ENCODE results near the gene TMEM119.

TMEM119 gene

DNA sequence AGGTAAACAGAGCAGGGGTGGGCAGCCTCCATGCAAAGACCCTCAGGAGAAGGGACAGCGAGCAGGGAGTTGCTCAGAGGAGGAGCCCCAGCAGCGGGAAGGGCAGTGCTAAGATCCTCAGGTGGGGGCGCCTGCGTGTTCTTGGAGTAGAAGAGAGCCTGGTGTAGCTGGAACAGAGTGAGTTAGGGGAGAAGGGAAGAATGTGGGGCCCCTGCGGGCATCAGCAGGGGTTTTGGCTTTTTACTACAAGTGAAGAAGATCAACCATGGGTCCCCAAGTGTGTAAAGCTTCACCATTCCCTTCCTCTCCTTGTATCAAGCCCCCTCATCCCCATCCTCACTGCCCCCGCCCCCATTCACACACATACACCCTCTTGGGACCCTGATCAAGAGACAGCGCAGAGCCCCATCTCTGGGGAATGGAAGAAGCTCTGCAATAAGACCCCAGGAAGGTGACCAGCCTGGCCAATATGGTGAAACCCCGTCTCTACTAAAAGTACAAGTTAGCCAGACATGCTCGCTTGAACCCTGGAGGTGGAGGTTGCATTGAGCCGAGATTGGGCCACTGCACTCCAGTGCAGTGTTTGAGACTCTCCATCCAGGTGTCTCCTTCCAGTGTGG lies 10.2 kb upstream of the TMEM119 start:
- Mint-ChIP-seq H3K4me1 (ENCODE audit: low read depth) (peaks cover 8% of the 10 kb centered on the region), H3K9me3 (no peaks in the 10 kb centered on the region), H3K36me3 (ENCODE audit: low read depth) (no peaks in the 10 kb centered on the region), H3K4me3 (no peak overlapping the region), H3K27me3 (peaks cover 25% of the 10 kb centered on the region), H3K27ac (no peak overlapping the region)
- intact Hi-C loops (cut with micrococcal nuclease), result no loop called here

DNA sequence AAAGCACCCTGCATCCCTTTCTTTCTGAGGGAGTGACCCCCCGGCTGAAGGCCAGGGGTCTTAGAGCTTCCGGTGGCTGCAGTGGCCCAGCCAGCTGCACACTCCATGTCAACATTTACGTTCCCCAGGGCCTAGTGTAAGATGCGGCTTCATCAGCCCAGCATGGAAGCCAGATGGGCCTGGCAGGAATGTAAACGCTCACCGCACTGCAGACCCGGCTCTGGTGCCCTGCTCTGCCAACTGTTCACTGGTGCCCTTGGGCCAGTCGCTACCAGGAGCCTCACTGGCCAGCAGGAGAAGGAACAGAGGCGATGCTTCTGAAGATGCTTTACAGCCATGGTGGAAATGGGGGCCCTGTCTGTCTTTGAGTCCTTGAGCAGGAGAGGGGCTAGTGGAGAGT lies 8.6 kb upstream of the TMEM119 start:
- peaks cover 25% of the 10 kb centered on the region for H3K27me3 Mint-ChIP-seq
- no peak overlapping the region for H3K27ac Mint-ChIP-seq
- no peaks in the 10 kb centered on the region for H3K36me3 Mint-ChIP-seq (ENCODE audit: low read depth)
- no peak overlapping the region for H3K4me3 Mint-ChIP-seq
- intact Hi-C loops (cut with micrococcal nuclease), result no loop called here
- no peaks in the 10 kb centered on the region for H3K9me3 Mint-ChIP-seq
- H3K4me1 Mint-ChIP-seq (ENCODE audit: low read depth), result peaks cover 4% of the 10 kb centered on the region

DNA sequence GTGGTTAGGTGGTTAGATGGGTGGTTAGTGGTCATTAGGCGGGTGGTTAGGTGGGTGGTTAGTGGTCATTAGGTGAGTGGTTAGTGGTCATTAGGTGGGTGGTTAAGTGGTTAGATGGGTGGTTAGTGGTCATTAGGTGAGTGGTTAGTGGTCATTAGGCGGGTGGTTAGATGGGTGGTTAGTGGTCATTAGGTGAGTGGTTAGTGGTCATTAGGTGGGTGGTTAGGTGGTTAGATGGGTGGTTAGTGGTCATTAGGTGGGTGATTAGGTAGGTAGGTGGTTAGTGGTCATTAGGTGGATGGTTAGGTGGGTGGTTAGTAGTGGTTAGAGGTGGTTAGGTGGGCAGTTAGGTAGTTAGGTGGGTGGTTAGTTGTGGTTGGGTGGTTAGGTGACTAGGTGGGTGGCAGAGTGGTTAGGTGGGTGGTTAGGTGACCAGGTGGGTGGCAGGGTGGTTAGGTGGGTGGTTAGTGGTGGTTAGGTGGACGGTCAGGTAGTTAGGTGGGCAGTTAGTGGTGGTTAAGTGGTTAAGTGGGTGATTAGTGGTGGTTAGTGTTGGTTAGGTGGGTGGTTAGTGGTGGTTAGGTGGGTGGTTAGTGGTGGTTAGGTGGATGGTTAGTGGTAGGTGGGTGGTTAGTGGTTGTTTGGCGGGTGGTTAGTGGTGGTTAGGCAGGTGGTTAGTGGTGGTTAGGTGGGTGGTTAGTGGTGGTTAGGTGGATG lies 8.0 kb upstream of the TMEM119 start:
- H3K9me3 Mint-ChIP-seq, result no peaks in the 10 kb centered on the region
- no peak overlapping the region for H3K27ac Mint-ChIP-seq
- H3K27me3 Mint-ChIP-seq, result peaks cover 25% of the 10 kb centered on the region
- H3K4me3 Mint-ChIP-seq, result no peak overlapping the region
- H3K36me3 Mint-ChIP-seq (ENCODE audit: low read depth), result no peaks in the 10 kb centered on the region
- intact Hi-C loops (cut with micrococcal nuclease), result no loop called here
- peaks cover 4% of the 10 kb centered on the region for H3K4me1 Mint-ChIP-seq (ENCODE audit: low read depth)

DNA sequence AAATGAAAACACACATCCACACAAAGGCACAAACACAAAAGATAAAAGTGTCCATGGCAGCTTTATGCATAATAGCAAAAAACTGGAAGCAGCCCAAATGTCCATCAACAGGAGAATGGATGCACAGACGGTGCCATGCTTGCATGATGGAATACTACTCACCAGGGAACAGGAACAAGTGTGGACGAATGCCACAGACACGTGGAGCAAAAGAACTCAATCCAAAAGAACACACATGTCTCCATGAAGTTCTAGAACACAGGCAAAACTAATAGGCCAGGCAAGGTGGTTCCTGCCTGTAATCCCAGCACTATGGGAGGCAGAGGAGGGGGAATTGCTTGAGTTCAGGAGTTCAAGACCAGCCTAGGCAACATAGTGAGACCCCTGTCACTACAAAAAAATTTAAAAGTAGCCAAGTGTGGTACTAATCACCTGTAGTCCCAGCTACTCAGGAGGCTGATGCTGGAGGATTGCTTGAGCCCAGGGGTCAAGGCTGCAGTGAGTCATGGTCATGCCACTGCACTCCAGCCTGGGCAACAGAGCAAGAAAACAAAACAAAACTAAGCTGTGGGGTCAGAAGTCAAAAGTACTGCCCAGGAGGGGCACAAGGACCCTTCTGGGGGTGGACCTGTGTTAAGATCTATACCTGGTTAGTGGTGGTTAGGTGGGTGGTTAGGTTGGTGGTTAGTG lies 7.3 kb upstream of the TMEM119 start:
- Mint-ChIP-seq H3K36me3 (ENCODE audit: low read depth) (no peaks in the 10 kb centered on the region), H3K4me3 (no peak overlapping the region), H3K9me3 (no peaks in the 10 kb centered on the region), H3K27me3 (peaks cover 20% of the 10 kb centered on the region), H3K4me1 (ENCODE audit: low read depth) (peaks cover 4% of the 10 kb centered on the region), H3K27ac (no peak overlapping the region)
- intact Hi-C loops (cut with micrococcal nuclease), result no loop called here

GRCh38 chr12:108604208-108604941 lies 6.5 kb upstream of the TMEM119 start:
- Mint-ChIP-seq H3K36me3 (ENCODE audit: low read depth) (no peaks in the 10 kb centered on the region), H3K27ac (no peak overlapping the region), H3K9me3 (no peaks in the 10 kb centered on the region), H3K27me3 (peaks cover 14% of the 10 kb centered on the region), H3K4me3 (no peak overlapping the region), H3K4me1 (ENCODE audit: low read depth) (peaks cover 4% of the 10 kb centered on the region)
- intact Hi-C loops (cut with micrococcal nuclease), result no loop called here

DNA sequence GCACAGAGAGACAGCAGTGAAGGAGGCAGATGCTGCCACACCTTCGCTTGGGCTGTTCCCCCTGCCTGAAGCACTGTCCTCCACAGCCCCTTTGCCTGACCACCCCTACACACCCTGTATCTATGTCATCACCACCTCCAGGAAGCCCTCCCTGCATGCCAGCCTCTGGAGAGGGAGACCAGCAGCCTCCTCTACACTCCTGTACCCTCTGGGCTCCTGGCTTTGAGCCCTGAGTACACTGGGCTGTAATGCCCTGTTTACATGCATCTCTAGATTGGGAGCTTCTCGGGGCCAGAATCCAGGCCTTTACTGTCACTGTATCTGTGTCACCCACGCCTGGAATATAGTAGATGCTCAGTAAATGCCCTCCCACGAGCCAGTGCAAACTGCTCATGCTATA lies 5.9 kb upstream of the TMEM119 start:
- no peaks in the 10 kb centered on the region for H3K9me3 Mint-ChIP-seq
- no peak overlapping the region for H3K4me3 Mint-ChIP-seq
- peaks cover 9% of the 10 kb centered on the region for H3K27me3 Mint-ChIP-seq
- H3K27ac Mint-ChIP-seq, result peak overlapping the region; percentile 4
- intact Hi-C loops (cut with micrococcal nuclease), result no loop called here
- H3K36me3 Mint-ChIP-seq (ENCODE audit: low read depth), result no peaks in the 10 kb centered on the region
- H3K4me1 Mint-ChIP-seq (ENCODE audit: low read depth), result peaks cover 4% of the 10 kb centered on the region

- peaks cover 5% of the 10 kb centered on the region for H3K4me1 Mint-ChIP-seq (ENCODE audit: low read depth)
- no peak overlapping the region for H3K4me3 Mint-ChIP-seq
- peak overlapping the region; percentile 4 for H3K27ac Mint-ChIP-seq
- no peaks in the 10 kb centered on the region for H3K9me3 Mint-ChIP-seq
- no peaks in the 10 kb centered on the region for H3K36me3 Mint-ChIP-seq (ENCODE audit: low read depth)
- intact Hi-C loops (cut with micrococcal nuclease), result no loop called here
- H3K27me3 Mint-ChIP-seq, result peaks cover 6% of the 10 kb centered on the region
Observed at GRCh38 chr12:108602976-108603704, 5.3 kb upstream of the TMEM119 start.

DNA sequence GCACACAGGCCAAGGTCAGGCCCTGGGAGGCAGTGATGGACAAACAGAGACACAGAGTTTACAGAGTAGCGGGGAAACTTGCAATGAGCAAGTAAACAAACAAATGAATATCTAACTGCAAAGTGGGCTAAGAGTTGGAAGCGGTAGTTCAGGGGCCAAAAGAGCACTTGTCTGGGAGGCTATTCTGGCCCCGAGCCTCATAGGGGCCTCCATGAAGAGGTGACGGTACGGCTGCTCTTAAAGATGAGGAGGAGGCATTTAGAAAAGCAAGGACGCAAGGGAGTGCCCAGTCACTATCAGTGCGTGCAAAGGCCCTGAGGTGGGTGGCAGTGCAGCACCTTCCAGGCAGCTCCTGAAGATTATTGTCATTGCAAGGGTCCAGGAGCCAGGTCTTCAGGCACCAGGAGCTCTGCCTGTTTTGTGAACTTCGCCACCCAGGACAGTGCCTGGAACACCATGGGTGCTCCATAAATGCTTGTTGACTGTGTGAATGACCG lies 4.4 kb upstream of the TMEM119 start:
- Mint-ChIP-seq H3K27ac (no peak overlapping the region), H3K27me3 (peaks cover 8% of the 10 kb centered on the region)
- intact Hi-C loops (cut with micrococcal nuclease), result no loop called here

DNA sequence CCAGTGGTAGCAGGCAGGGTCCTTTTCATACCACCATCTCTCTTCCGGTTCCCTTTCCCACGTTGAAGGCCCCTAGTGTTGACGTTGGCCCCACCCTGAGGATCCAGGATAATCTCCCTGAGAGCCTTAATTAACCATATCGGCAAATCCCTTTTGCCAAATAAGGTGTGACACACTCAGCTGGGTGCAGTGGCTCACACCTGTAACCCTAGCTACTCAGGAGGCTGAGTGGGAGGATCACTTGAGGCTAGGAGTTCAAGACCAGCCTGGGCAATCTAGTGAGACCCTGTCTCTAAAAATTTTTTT lies 2.8 kb upstream of the TMEM119 start:
- H3K4me1 Mint-ChIP-seq (ENCODE audit: low read depth), result peaks cover 15% of the 10 kb centered on the region
- no peak overlapping the region for H3K4me3 Mint-ChIP-seq
- no peaks in the 10 kb centered on the region for H3K9me3 Mint-ChIP-seq
- H3K36me3 Mint-ChIP-seq (ENCODE audit: low read depth), result no peaks in the 10 kb centered on the region
- no peak overlapping the region for H3K27ac Mint-ChIP-seq
- peaks cover 8% of the 10 kb centered on the region for H3K27me3 Mint-ChIP-seq
- intact Hi-C loops (cut with micrococcal nuclease), result no loop called here

More for the DNA sequence above, 4.4 kb upstream of the TMEM119 start:
- Mint-ChIP-seq H3K4me3 (no peak overlapping the region), H3K36me3 (ENCODE audit: low read depth) (no peaks in the 10 kb centered on the region), H3K9me3 (no peaks in the 10 kb centered on the region), H3K4me1 (ENCODE audit: low read depth) (peaks cover 14% of the 10 kb centered on the region)

GRCh38 chr12:108599948-108600701 lies 2.2 kb upstream of the TMEM119 start:
- Mint-ChIP-seq H3K9me3 (no peaks in the 10 kb centered on the region), H3K27me3 (peaks cover 8% of the 10 kb centered on the region), H3K36me3 (ENCODE audit: low read depth) (no peaks in the 10 kb centered on the region), H3K27ac (no peak overlapping the region), H3K4me3 (no peak overlapping the region), H3K4me1 (ENCODE audit: low read depth) (peaks cover 11% of the 10 kb centered on the region)
- intact Hi-C loops (cut with micrococcal nuclease), result no loop called here

GRCh38 chr12:108599541-108599940 lies 1.7 kb upstream of the TMEM119 start:
- Mint-ChIP-seq H3K27me3 (peaks cover 6% of the 10 kb centered on the region), H3K9me3 (no peaks in the 10 kb centered on the region), H3K36me3 (ENCODE audit: low read depth) (no peaks in the 10 kb centered on the region), H3K27ac (no peak overlapping the region), H3K4me1 (ENCODE audit: low read depth) (peaks cover 11% of the 10 kb centered on the region), H3K4me3 (no peak overlapping the region)
- intact Hi-C loops (cut with micrococcal nuclease), result no loop called here

GRCh38 chr12:108598553-108599250 lies 818 bp upstream of the TMEM119 start:
- H3K27ac Mint-ChIP-seq, result no peak overlapping the region
- no peak overlapping the region for H3K4me3 Mint-ChIP-seq
- no peaks in the 10 kb centered on the region for H3K9me3 Mint-ChIP-seq
- H3K4me1 Mint-ChIP-seq (ENCODE audit: low read depth), result peaks cover 11% of the 10 kb centered on the region
- peaks cover 6% of the 10 kb centered on the region for H3K27me3 Mint-ChIP-seq
- H3K36me3 Mint-ChIP-seq (ENCODE audit: low read depth), result no peaks in the 10 kb centered on the region
- intact Hi-C loops (cut with micrococcal nuclease), result no loop called here

Data from dendritic cell treated with granulocyte-macrophage colony-stimulating factor and Interleukin-4, amounts not matched to agents 40 ng/mL and 50 ng/mL, for 4 days (primary cell).